ENCODE data around the gene RPS27. TPM values are rescaled to one million over a fixed set of nuclear protein-coding genes. Genes with fewer than 3 reads are reported as not detected.
A peak's percentile ranks its signal among the peaks of the same experiment; 100 is the strongest.
"Not testable (repeated sequence)": the region's sequence is repeated elsewhere in the genome, so short reads cannot be mapped to it uniquely, and the experiment has no call there.

Gene RPS27
- total RNA-seq, 4 donors from 2014 or later: 2,032 to 3,294 (median 2,297) TPM

- Histone ChIP-seq H3K9me3 (no peaks in the 10 kb centered on the region), H3K36me3 (peaks cover 20 to 22% of the 10 kb centered on the region in 2 donors), H3K4me3 (replicated peaks in 1 of 3) (peak overlapping the region in 2 of 3 donors; percentile 90 to 98), H3K27ac (peak overlapping the region in 2 of 3 donors; percentile 90 to 94), H3K27me3 (no peaks in the 10 kb centered on the region), H3K4me1 (peaks cover 13 to 14% of the 10 kb centered on the region in 2 donors)
- no peak for DNase-seq
- intact Hi-C loops (cut with DNase I): no loop called here
- WGBS, 2 donors: 80 to 83% methylated on average over 9 of the region's 9 CpGs
- TF ChIP-seq, protein P1, sequence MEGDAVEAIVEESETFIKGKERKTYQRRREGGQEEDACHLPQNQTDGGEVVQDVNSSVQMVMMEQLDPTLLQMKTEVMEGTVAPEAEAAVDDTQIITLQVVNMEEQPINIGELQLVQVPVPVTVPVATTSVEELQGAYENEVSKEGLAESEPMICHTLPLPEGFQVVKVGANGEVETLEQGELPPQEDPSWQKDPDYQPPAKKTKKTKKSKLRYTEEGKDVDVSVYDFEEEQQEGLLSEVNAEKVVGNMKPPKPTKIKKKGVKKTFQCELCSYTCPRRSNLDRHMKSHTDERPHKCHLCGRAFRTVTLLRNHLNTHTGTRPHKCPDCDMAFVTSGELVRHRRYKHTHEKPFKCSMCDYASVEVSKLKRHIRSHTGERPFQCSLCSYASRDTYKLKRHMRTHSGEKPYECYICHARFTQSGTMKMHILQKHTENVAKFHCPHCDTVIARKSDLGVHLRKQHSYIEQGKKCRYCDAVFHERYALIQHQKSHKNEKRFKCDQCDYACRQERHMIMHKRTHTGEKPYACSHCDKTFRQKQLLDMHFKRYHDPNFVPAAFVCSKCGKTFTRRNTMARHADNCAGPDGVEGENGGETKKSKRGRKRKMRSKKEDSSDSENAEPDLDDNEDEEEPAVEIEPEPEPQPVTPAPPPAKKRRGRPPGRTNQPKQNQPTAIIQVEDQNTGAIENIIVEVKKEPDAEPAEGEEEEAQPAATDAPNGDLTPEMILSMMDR (IDR thresholded peaks at IDR 0.05): no peak
- TF ChIP-seq POLR2A (IDR thresholded peaks at IDR 0.05): no peak
Observed at GRCh38 chr1:153978274-153978909, 12.2 kb upstream of the RPS27 start.

DNA sequence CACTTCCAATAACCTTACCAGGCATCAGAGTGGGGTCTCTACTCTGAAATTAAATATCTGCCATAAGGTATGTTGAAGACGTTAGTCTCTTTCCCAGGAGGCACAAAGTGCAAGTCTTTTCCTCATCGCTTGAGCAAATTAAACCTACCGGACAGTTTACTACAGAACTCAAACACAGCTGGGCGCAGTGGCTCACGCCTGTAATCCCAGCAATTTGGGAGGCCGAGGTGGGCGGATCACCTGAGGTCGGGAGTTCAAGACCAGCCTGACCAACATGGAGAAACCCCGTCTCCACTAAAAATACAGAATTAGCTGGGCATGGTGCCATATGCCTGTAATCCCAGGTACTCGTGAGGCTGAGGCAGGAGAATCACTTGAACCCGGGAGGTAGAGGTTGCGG lies 11.5 kb upstream of the RPS27 start:
- H3K27ac ChIP-seq; DNase-seq; H3K9me3 ChIP-seq; H3K4me3 ChIP-seq (replicated peaks in 1 of 3); H3K27me3 ChIP-seq; intact Hi-C loops (cut with DNase I): not testable (repeated sequence)
- peaks cover 15 to 19% of the 10 kb centered on the region in 2 donors for H3K36me3 ChIP-seq
- H3K4me1 ChIP-seq: peaks cover 14% of the 10 kb centered on the region in 2 donors
- WGBS, 2 donors: 93 to 94% methylated on average over 12 of the region's 12 CpGs

DNA sequence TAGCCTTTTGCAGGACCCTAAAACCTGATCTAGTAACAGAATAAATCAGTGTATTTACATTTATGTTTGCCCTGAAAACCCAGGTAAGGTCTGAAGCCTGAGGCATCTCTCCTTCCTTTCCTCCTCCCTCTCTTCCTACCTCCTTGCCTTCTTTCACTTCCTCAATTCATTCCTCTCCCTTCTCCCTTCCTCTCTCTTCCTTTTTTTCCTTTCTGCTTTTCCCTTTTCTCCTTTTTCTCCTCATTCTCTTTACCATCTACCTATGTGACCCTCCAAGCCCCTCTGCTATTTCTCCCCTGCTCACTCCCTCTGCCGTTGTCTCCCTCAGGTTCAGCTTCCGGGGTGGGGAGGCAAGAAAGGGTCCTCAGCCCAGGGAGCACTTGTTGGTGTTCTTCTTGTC lies 8.8 kb upstream of the RPS27 start:
- H3K36me3 ChIP-seq; H3K27me3 ChIP-seq; DNase-seq; H3K27ac ChIP-seq; H3K9me3 ChIP-seq; H3K4me3 ChIP-seq (replicated peaks in 1 of 3): not testable (repeated sequence)
- WGBS, 2 donors: 87 to 95% methylated on average over 2 of the region's 2 CpGs
- intact Hi-C loops (cut with DNase I): loop anchor here (10.0 kb wide), 1 partner anchor 307 kb away; the partner anchor contains the start of genes ILF2 and NPR1
- peaks cover 15 to 17% of the 10 kb centered on the region in 2 donors for H3K4me1 ChIP-seq

DNA sequence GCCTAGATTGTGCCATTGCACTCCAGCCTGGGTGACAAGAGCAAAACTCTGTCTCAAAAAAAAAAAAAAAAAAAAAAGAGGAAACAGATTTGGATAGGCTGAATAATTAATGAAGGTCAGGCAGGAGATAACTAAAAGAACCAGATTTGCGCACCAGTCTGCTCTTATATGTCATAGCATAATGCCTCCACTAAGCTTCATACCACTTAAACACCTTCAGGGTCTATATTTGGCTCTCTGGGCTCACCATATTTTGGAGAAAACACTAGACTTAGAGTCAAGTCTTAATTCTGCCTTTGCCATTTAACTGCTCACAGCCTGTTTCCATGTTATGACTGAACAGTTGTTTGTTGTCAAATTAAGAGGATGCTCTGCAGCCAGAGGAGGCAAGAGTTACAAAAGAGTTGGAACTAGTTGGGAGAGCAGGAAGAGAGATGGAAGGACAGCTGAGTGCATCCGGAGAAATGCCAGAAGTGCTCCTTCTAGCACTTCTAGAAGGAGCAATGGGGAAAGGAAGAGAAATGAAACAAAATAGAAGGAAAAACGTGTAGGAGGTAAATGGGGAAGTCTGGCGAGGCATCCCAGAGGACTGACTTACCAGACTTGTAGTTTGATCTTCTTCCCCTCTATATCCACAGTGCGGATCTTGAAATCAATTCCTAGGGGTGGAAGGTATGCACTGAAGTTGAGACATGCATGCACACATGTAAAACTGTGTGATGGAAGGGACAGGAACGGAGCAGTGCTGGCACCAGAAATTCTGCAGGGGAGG lies 6.3 kb upstream of the RPS27 start:
- TF ChIP-seq, protein P1 (IDR thresholded peaks at IDR 0.05): no peak
- TF ChIP-seq POLR2A (IDR thresholded peaks at IDR 0.05): no peak
- intact Hi-C loops (cut with DNase I): loop anchor here (10.0 kb wide), 1 partner anchor 310 kb away; the partner anchor contains the start of genes ILF2 and NPR1
- H3K4me1 ChIP-seq: peaks cover 12 to 19% of the 10 kb centered on the region in 2 donors
- 74 to 76% methylated on average over 6 of the region's 6 CpGs for WGBS, 2 donors
- H3K27me3 ChIP-seq: no peaks in the 10 kb centered on the region
- no peak for DNase-seq
- no peaks in the 10 kb centered on the region for H3K36me3 ChIP-seq
- H3K27ac ChIP-seq: peak overlapping the region in 2 of 3 donors; percentile 74 to 85
- H3K9me3 ChIP-seq: no peaks in the 10 kb centered on the region
- H3K4me3 ChIP-seq (replicated peaks in 1 of 3): no peak overlapping the region

- H3K4me1 ChIP-seq: peaks cover 12 to 24% of the 10 kb centered on the region in 2 donors
- DNase-seq: peak; percentile 11 to 24
- H3K27me3 ChIP-seq: no peaks in the 10 kb centered on the region
- TF ChIP-seq, protein P1 (IDR thresholded peaks at IDR 0.05): no peak
- no peak for TF ChIP-seq POLR2A (IDR thresholded peaks at IDR 0.05)
- H3K9me3 ChIP-seq: no peaks in the 10 kb centered on the region
- no peaks in the 10 kb centered on the region for H3K36me3 ChIP-seq
- intact Hi-C loops (cut with DNase I): loop anchor here (5.0 to 10.0 kb wide), 2 partner anchors 188 to 311 kb away; partner anchors contain the start of genes ILF2 and NPR1
- peak overlapping the region; percentile 62 to 85 (median 74) for H3K27ac ChIP-seq
- H3K4me3 ChIP-seq (replicated peaks in 1 of 3): peak overlapping the region; percentile 39 to 47 (median 45)
- WGBS, 2 donors: 14 to 17% methylated on average over 7 of the region's 7 CpGs
Observed at GRCh38 chr1:153985341-153985912, 5.1 kb upstream of the RPS27 start.

Measured in thyroid gland (tissue), 4 donors.